ENCODE data around the gene PEPD.

PEPD gene

DNA sequence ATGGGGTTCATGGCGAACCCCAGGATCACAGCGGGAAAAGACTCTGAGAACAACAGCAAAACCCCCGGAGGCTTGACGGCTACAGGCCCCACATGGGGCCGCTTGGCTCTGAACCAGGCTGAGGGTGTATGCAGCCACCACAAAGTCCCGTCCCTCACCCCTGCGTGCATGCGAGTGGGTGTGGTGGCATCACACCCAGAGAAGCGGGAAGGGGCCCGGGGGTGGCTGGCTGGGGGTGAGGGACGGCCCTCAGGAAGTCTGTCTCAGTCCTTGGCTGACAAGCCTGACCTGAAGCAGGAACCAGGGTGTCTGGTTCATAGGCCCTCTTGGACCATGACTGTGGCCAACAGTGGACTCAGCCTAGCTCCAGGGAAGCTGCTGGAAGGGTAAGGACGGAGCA lies 113.9 kb downstream of the PEPD start:
- Histone ChIP-seq H4K8ac (ENCODE audit: low read depth, low read length) (no peak overlapping the region), H3K27ac (replicated peaks; ENCODE audit: low read length) (no peak overlapping the region), H4K91ac (ENCODE audit: low read depth, low read length, poor library complexity) (no peak overlapping the region), H3K79me1 (ENCODE audit: low read depth, low read length) (peaks cover 4% of the 10 kb centered on the region), H2AFZ (ENCODE audit: low read length) (no peak overlapping the region), H3K4me1 (ENCODE audit: control insufficient read depth in 2 of 2, insufficient read depth in 1 of 2, low read depth in 1 of 2, low read length in 2 of 2) (peaks cover 2 to 6% of the 10 kb centered on the region in 2 donors), H3K9ac (ENCODE audit: low read depth, low read length, poor library complexity) (no peak overlapping the region), H3K4me3 (ENCODE audit: low read length in 2 of 2) (no peak overlapping the region), H2AK5ac (ENCODE audit: low read depth, low read length) (no peak overlapping the region), H3K36me3 (replicated peaks in 1 of 2; ENCODE audit: control insufficient read depth in 2 of 2, insufficient read depth in 2 of 2, low read length in 2 of 2) (no peaks in the 10 kb centered on the region), H3K4me2 (ENCODE audit: insufficient read depth, low read length, poor library complexity, severe bottlenecking) (no peak overlapping the region), H3K18ac (ENCODE audit: low read length) (no peak overlapping the region), H2BK15ac (ENCODE audit: low read length) (no peak overlapping the region), H3K23ac (ENCODE audit: low read depth, low read length, poor library complexity) (no peak overlapping the region), H3K4ac (ENCODE audit: low read length) (no peak overlapping the region), H2BK120ac (ENCODE audit: low read depth, low read length) (peak overlapping the region; percentile 9), H2BK5ac (ENCODE audit: low read length) (no peak overlapping the region), H3K14ac (ENCODE audit: low read length) (no peak overlapping the region), H2BK12ac (ENCODE audit: low read length) (no peak overlapping the region), H3K9me3 (replicated peaks in 1 of 2; ENCODE audit: control insufficient read depth in 2 of 2, insufficient read depth in 1 of 2, low read depth in 1 of 2, low read length in 2 of 2) (no peaks in the 10 kb centered on the region), H3K27me3 (ENCODE audit: control insufficient read depth in 3 of 3, insufficient read depth in 3 of 3, low read depth in 1 of 3, low read length in 3 of 3) (no peaks in the 10 kb centered on the region)
- no peak for DNase-seq (ENCODE audit: low spot score)
- WGBS, 2 donors (ENCODE audit: extremely low coverage in 2 of 2, insufficient read length in 2 of 2, insufficient replicate concordance in 1 of 2), result no CpG with 5 or more reads among the region's 12 CpGs

DNA sequence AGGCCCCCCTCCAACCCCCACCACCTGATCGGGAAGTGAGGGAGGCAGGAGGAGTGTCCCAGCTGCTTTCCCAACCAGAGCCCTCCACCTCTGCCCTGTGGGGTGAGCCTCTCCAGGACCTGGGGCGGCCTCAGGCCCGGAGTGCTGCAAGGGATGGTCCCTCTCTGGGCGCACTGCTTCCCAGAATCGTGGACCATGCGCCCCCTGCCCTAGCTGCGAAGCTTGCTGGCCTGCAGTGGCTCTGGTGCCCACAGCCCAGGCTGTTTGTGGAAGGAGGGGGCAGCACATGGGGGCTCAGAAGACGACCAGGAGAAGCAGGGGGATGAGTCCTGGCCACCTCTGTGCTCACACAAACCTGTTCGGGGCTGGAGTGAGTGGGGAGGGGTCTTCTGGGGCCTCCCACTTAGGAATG lies 114.4 kb downstream of the PEPD start:
- H3K4ac ChIP-seq (ENCODE audit: low read length), result no peak overlapping the region
- H4K8ac ChIP-seq (ENCODE audit: low read depth, low read length), result peak overlapping the region; percentile 19
- H2AK5ac ChIP-seq (ENCODE audit: low read depth, low read length), result peak overlapping the region; percentile 27
- no peaks in the 10 kb centered on the region for H3K9me3 ChIP-seq (replicated peaks in 1 of 2; ENCODE audit: control insufficient read depth in 2 of 2, insufficient read depth in 1 of 2, low read depth in 1 of 2, low read length in 2 of 2)
- no CpG with 5 or more reads among the region's 9 CpGs for WGBS, 2 donors (ENCODE audit: extremely low coverage in 2 of 2, insufficient read length in 2 of 2, insufficient replicate concordance in 1 of 2)
- peak overlapping the region; percentile 78 for H2BK12ac ChIP-seq (ENCODE audit: low read length)
- no peak for DNase-seq (ENCODE audit: low spot score)
- no peak overlapping the region for H3K4me3 ChIP-seq (ENCODE audit: low read length in 2 of 2)
- H3K27me3 ChIP-seq (ENCODE audit: control insufficient read depth in 3 of 3, insufficient read depth in 3 of 3, low read depth in 1 of 3, low read length in 3 of 3), result no peaks in the 10 kb centered on the region
- H3K36me3 ChIP-seq (replicated peaks in 1 of 2; ENCODE audit: control insufficient read depth in 2 of 2, insufficient read depth in 2 of 2, low read length in 2 of 2), result no peaks in the 10 kb centered on the region
- no peak overlapping the region for H3K14ac ChIP-seq (ENCODE audit: low read length)
- no peak overlapping the region for H3K23ac ChIP-seq (ENCODE audit: low read depth, low read length, poor library complexity)
- H2BK5ac ChIP-seq (ENCODE audit: low read length), result no peak overlapping the region
- peak overlapping the region; percentile 19 for H3K18ac ChIP-seq (ENCODE audit: low read length)
- H2BK120ac ChIP-seq (ENCODE audit: low read depth, low read length), result no peak overlapping the region
- H3K79me1 ChIP-seq (ENCODE audit: low read depth, low read length), result peaks cover 4% of the 10 kb centered on the region
- H3K9ac ChIP-seq (ENCODE audit: low read depth, low read length, poor library complexity), result no peak overlapping the region
- H4K91ac ChIP-seq (ENCODE audit: low read depth, low read length, poor library complexity), result no peak overlapping the region
- H2AFZ ChIP-seq (ENCODE audit: low read length), result peak overlapping the region; percentile 43
- no peak overlapping the region for H3K4me2 ChIP-seq (ENCODE audit: insufficient read depth, low read length, poor library complexity, severe bottlenecking)
- peak overlapping the region; percentile 91 for H2BK15ac ChIP-seq (ENCODE audit: low read length)
- H3K27ac ChIP-seq (replicated peaks; ENCODE audit: low read length), result no peak overlapping the region
- H3K4me1 ChIP-seq (ENCODE audit: control insufficient read depth in 2 of 2, insufficient read depth in 1 of 2, low read depth in 1 of 2, low read length in 2 of 2), result peaks cover 2 to 6% of the 10 kb centered on the region in 2 donors

DNA sequence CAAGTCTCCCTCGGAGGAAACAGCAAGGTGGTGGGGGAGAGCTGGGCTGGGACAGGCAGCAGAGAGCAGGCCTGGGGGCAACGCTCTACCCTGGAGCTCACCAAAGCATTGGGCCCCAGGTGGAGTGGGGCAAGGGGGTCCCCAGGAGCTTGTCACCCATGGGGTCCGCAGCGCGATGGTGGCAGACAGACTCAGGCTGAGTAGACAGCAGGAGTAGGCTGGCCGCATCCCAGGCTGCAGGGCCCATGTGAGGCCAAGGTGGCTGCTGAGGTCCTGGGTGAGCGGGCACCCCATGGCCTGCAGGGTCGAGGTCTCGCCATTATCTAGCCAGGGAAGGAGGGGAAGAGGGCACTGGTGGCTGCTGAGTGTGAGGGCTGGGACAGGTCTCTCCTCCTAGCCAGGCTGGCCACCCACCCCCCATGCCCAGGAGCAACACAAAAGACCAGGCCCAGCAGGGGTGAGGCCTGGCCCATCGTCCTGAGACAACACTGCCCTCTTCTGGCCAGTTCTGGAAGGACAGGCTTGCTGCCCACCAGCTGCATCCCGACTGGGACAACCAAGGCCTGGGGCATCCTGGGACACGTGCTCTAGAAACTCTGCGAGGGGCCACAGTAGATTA lies 115.0 kb downstream of the PEPD start:
- H3K9ac ChIP-seq (ENCODE audit: low read depth, low read length, poor library complexity), result peak overlapping the region; percentile 84
- H2AK5ac ChIP-seq (ENCODE audit: low read depth, low read length), result peak overlapping the region; percentile 95
- H2BK15ac ChIP-seq (ENCODE audit: low read length), result peak overlapping the region; percentile 91
- no peak overlapping the region for H3K4me2 ChIP-seq (ENCODE audit: insufficient read depth, low read length, poor library complexity, severe bottlenecking)
- H4K8ac ChIP-seq (ENCODE audit: low read depth, low read length), result peak overlapping the region; percentile 92
- H2BK5ac ChIP-seq (ENCODE audit: low read length), result peak overlapping the region; percentile 84
- peak overlapping the region; percentile 38 for H3K4ac ChIP-seq (ENCODE audit: low read length)
- peak overlapping the region; percentile 59 for H3K23ac ChIP-seq (ENCODE audit: low read depth, low read length, poor library complexity)
- DNase-seq (ENCODE audit: low spot score), result peak; percentile 76
- H3K27me3 ChIP-seq (ENCODE audit: control insufficient read depth in 3 of 3, insufficient read depth in 3 of 3, low read depth in 1 of 3, low read length in 3 of 3), result no peaks in the 10 kb centered on the region
- H3K14ac ChIP-seq (ENCODE audit: low read length), result peak overlapping the region; percentile 94
- H3K18ac ChIP-seq (ENCODE audit: low read length), result peak overlapping the region; percentile 96
- H3K27ac ChIP-seq (replicated peaks; ENCODE audit: low read length), result no peak overlapping the region
- H3K79me1 ChIP-seq (ENCODE audit: low read depth, low read length), result peaks cover 4% of the 10 kb centered on the region
- no peaks in the 10 kb centered on the region for H3K9me3 ChIP-seq (replicated peaks in 1 of 2; ENCODE audit: control insufficient read depth in 2 of 2, insufficient read depth in 1 of 2, low read depth in 1 of 2, low read length in 2 of 2)
- H2BK12ac ChIP-seq (ENCODE audit: low read length), result no peak overlapping the region
- H3K36me3 ChIP-seq (replicated peaks in 1 of 2; ENCODE audit: control insufficient read depth in 2 of 2, insufficient read depth in 2 of 2, low read length in 2 of 2), result no peaks in the 10 kb centered on the region
- H2BK120ac ChIP-seq (ENCODE audit: low read depth, low read length), result peak overlapping the region; percentile 82
- no peak overlapping the region for H4K91ac ChIP-seq (ENCODE audit: low read depth, low read length, poor library complexity)
- H3K4me3 ChIP-seq (ENCODE audit: low read length in 2 of 2), result no peak overlapping the region
- peaks cover 2 to 6% of the 10 kb centered on the region in 2 donors for H3K4me1 ChIP-seq (ENCODE audit: control insufficient read depth in 2 of 2, insufficient read depth in 1 of 2, low read depth in 1 of 2, low read length in 2 of 2)
- peak overlapping the region; percentile 43 for H2AFZ ChIP-seq (ENCODE audit: low read length)
- no CpG with 5 or more reads among the region's 13 CpGs for WGBS, 2 donors (ENCODE audit: extremely low coverage in 2 of 2, insufficient read length in 2 of 2, insufficient replicate concordance in 1 of 2)

DNA sequence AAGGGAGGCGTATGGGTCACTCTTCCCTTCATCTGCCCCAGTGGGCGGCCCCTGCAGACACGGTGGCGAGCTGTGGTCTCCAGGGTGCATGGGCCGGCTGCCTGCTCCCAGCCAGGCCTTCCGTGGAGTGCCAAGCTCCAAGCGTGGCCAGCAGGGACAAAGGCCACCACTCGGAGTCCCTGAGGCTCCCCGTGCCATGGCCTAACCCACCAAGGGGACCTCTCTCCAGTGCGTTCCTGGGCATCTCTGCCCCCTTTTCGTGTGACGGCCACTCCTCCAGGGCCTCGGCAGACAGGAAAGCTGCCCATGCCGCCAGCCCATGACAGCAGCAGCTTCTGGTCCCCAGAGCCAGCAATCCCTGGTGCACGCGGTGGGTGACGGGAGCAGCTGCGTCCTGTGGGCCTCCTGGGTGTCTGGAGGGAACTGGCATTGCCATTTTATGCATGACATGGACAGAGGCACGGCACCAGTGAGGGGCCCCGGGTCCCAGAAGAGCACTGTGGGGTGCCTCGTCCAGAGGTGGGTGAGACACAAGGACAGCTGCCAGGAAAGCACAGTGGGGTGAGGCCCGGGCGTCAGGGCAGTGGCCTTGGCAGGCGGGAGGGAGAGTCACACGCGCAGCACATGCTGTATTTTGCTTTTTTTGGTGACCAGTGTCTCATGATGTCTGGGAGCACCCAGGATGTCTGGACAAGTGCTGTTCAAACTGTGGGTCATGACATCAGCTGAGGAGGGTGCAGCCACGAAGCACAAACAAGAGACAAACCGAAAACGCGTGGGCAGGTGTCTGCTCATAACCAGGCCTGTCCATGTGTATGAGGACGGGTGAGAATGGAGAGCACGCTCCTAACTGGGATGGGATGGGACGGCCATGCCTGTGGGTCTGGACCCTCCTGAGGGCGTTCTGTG lies 115.8 kb downstream of the PEPD start:
- H2BK5ac ChIP-seq (ENCODE audit: low read length), result peak overlapping the region; percentile 78
- peak overlapping the region; percentile 95 for H2AK5ac ChIP-seq (ENCODE audit: low read depth, low read length)
- H3K36me3 ChIP-seq (replicated peaks in 1 of 2; ENCODE audit: control insufficient read depth in 2 of 2, insufficient read depth in 2 of 2, low read length in 2 of 2), result no peaks in the 10 kb centered on the region
- H3K79me1 ChIP-seq (ENCODE audit: low read depth, low read length), result peaks cover 4% of the 10 kb centered on the region
- peak overlapping the region; percentile 9 for H3K9ac ChIP-seq (ENCODE audit: low read depth, low read length, poor library complexity)
- no peak overlapping the region for H3K27ac ChIP-seq (replicated peaks; ENCODE audit: low read length)
- peak overlapping the region; percentile 64 for H2BK15ac ChIP-seq (ENCODE audit: low read length)
- peak overlapping the region; percentile 82 for H2BK120ac ChIP-seq (ENCODE audit: low read depth, low read length)
- no peak overlapping the region for H4K8ac ChIP-seq (ENCODE audit: low read depth, low read length)
- H3K9me3 ChIP-seq (replicated peaks in 1 of 2; ENCODE audit: control insufficient read depth in 2 of 2, insufficient read depth in 1 of 2, low read depth in 1 of 2, low read length in 2 of 2), result no peaks in the 10 kb centered on the region
- no peak overlapping the region for H3K4me3 ChIP-seq (ENCODE audit: low read length in 2 of 2)
- H3K18ac ChIP-seq (ENCODE audit: low read length), result peak overlapping the region; percentile 96
- peak overlapping the region; percentile 41 for H2BK12ac ChIP-seq (ENCODE audit: low read length)
- H3K27me3 ChIP-seq (ENCODE audit: control insufficient read depth in 3 of 3, insufficient read depth in 3 of 3, low read depth in 1 of 3, low read length in 3 of 3), result no peaks in the 10 kb centered on the region
- H4K91ac ChIP-seq (ENCODE audit: low read depth, low read length, poor library complexity), result no peak overlapping the region
- H2AFZ ChIP-seq (ENCODE audit: low read length), result no peak overlapping the region
- peak overlapping the region; percentile 94 for H3K14ac ChIP-seq (ENCODE audit: low read length)
- H3K23ac ChIP-seq (ENCODE audit: low read depth, low read length, poor library complexity), result peak overlapping the region; percentile 85
- no peak for DNase-seq (ENCODE audit: low spot score)
- no CpG with 5 or more reads among the region's 34 CpGs for WGBS, 2 donors (ENCODE audit: extremely low coverage in 2 of 2, insufficient read length in 2 of 2, insufficient replicate concordance in 1 of 2)
- H3K4me2 ChIP-seq (ENCODE audit: insufficient read depth, low read length, poor library complexity, severe bottlenecking), result no peak overlapping the region
- H3K4me1 ChIP-seq (ENCODE audit: control insufficient read depth in 2 of 2, insufficient read depth in 1 of 2, low read depth in 1 of 2, low read length in 2 of 2), result peaks cover 2 to 6% of the 10 kb centered on the region in 2 donors
- H3K4ac ChIP-seq (ENCODE audit: low read length), result no peak overlapping the region

Measured in neuronal stem cell (in vitro differentiated cells).